IMR-90 (cell line): ENCODE measurements around the gene SAMD4B. TPM values are rescaled to one million over a fixed set of nuclear protein-coding genes. Genes with fewer than 3 reads are reported as not detected.

ENCODE experiments used
- ATAC-seq: fragments of 200-7000 bp; cut with Tn5 transposase; 2 replicates; pipeline ENCODE4 v1.9.1; 2020; ENCODE audit warnings: low read depth, mild to moderate bottlenecking, moderate library complexity
- BruUV-seq: library from RNA; stranded (reverse); fragments of 400-500 nt; replicated peaks from 2 replicates; lab custom pipeline; 2021; lab: Mats Ljungman, UMichigan
- CTCF ChIA-PET: fragments of 300-600 bp; formaldehyde crosslinking; extraction: SDS; loops from one replicate; lab custom pipeline; 2021; ENCODE audit warnings: antibody characterized with exemption; lab: Yijun Ruan, JAX
- POLR2A ChIA-PET: fragments of 300-600 bp; sonication (Branson Sonifier 250); formaldehyde crosslinking; loops from one replicate; lab custom pipeline; 2022; ENCODE audit warnings: antibody characterized with exemption; ENCODE audit not compliant: unreplicated experiment; lab: Charles Lee
- DNase-seq: peaks from one replicate; pipeline ENCODE4 v3.0.0; 2013
- H2AFZ ChIP-seq: replicated peaks from 2 replicates; pipeline ENCODE3; 2013; ENCODE audit warnings: low read length, mild to moderate bottlenecking; ENCODE audit not compliant: poor library complexity
- H2AK5ac ChIP-seq: 2 replicates; pipeline ENCODE4 v1.6.1; 2013; ENCODE audit warnings: low read depth, low read length, inconsistent platforms
- H2AK9ac ChIP-seq: replicated peaks from 2 replicates; pipeline ENCODE3; 2013; ENCODE audit warnings: mild to moderate bottlenecking, low read depth, low read length, moderate library complexity; ENCODE audit not compliant: poor library complexity
- H2BK120ac ChIP-seq: 2 replicates; pipeline ENCODE4 v1.6.1; 2013; ENCODE audit warnings: low read depth, low read length, inconsistent platforms
- H2BK15ac ChIP-seq: 3 replicates; pipeline ENCODE4 v1.6.1; 2013; ENCODE audit warnings: low read depth, low read length, inconsistent platforms
- H2BK20ac ChIP-seq: 2 replicates; pipeline ENCODE4 v1.6.1; 2013; ENCODE audit warnings: low read depth, mild to moderate bottlenecking, inconsistent platforms, low read length, moderate library complexity
- H2BK5ac ChIP-seq: 2 replicates; pipeline ENCODE4 v1.6.1; 2013; ENCODE audit warnings: mild to moderate bottlenecking, low read depth, low read length, inconsistent platforms; ENCODE audit not compliant: poor library complexity, severe bottlenecking
- H3K14ac ChIP-seq: replicated peaks from 2 replicates; pipeline ENCODE4 v1.6.1; 2013; ENCODE audit warnings: low read depth, low read length, inconsistent platforms
- H3K18ac ChIP-seq: 2 replicates; pipeline ENCODE4 v1.6.1; 2013; ENCODE audit warnings: low read depth, low read length, control low read depth
- H3K23ac ChIP-seq: 2 replicates; pipeline ENCODE4 v1.6.1; 2013; ENCODE audit warnings: low read depth, low read length, inconsistent platforms
- H3K27ac ChIP-seq: 2 replicates; pipeline ENCODE4 v1.5.1; 2013; ENCODE audit warnings: mild to moderate bottlenecking, control low read depth, low read length; ENCODE audit not compliant: insufficient read depth
- H3K27me3 ChIP-seq: 2 replicates; pipeline ENCODE4 v1.6.1; 2013; ENCODE audit warnings: low read length; ENCODE audit not compliant: control insufficient read depth, insufficient read depth
- H3K36me3 ChIP-seq: 2 replicates; pipeline ENCODE4 v1.6.1; 2013; ENCODE audit warnings: low read length, mixed read lengths; ENCODE audit not compliant: control insufficient read depth, insufficient read depth
- H3K4ac ChIP-seq: 2 replicates; pipeline ENCODE4 v1.6.1; 2013; ENCODE audit warnings: low read depth, low read length, inconsistent platforms
- H3K4me1 ChIP-seq: 2 replicates; pipeline ENCODE4 v1.6.1; 2013; ENCODE audit warnings: low read length, mixed read lengths; ENCODE audit not compliant: control insufficient read depth, insufficient read depth
- H3K4me2 ChIP-seq: 2 replicates; pipeline ENCODE4 v1.6.1; 2013; ENCODE audit warnings: low read depth, mild to moderate bottlenecking, control low read depth, low read length, moderate library complexity
- H3K4me3 ChIP-seq: 2 replicates; pipeline ENCODE4 v1.5.1; 2013; ENCODE audit warnings: low read depth, mild to moderate bottlenecking, control low read depth, low read length, moderate library complexity; ENCODE audit not compliant: insufficient read depth
- H3K56ac ChIP-seq: 2 replicates; pipeline ENCODE4 v1.6.1; 2013; ENCODE audit warnings: low read length, inconsistent platforms; ENCODE audit not compliant: insufficient read depth; ENCODE audit errors: extremely low read depth
- H3K79me1 ChIP-seq, 2 experiments: 2 replicates each; pipeline ENCODE4 v1.6.1; 2013; ENCODE audit warnings: low read length in 2 of 2, inconsistent platforms in 1 of 2, low read depth in 1 of 2
- H3K9ac ChIP-seq: 2 replicates; pipeline ENCODE4 v1.6.1; 2013; ENCODE audit warnings: low read depth, low read length, control low read depth
- H3K9me1 ChIP-seq: 2 replicates; pipeline ENCODE4 v1.6.1; 2013; ENCODE audit warnings: low read length, inconsistent platforms; ENCODE audit not compliant: insufficient read depth
- H3K9me3 ChIP-seq: 2 replicates; pipeline ENCODE4 v1.6.1; 2013; ENCODE audit warnings: low read length; ENCODE audit not compliant: control insufficient read depth, insufficient read depth
- H4K20me1 ChIP-seq: 2 replicates; pipeline ENCODE4 v1.6.1; 2013; ENCODE audit warnings: low read length, inconsistent platforms; ENCODE audit not compliant: insufficient read depth
- H4K5ac ChIP-seq: 2 replicates; pipeline ENCODE4 v1.6.1; 2013; ENCODE audit warnings: mild to moderate bottlenecking, low read depth, low read length, control low read depth
- H4K8ac ChIP-seq, 2 experiments: 2 replicates each; pipeline ENCODE4 v1.6.1; 2013; ENCODE audit warnings: low read depth in 2 of 2, low read length in 2 of 2, control low read depth in 1 of 2, inconsistent platforms in 1 of 2
- H4K91ac ChIP-seq: 2 replicates; pipeline ENCODE4 v1.6.1; 2013; ENCODE audit warnings: low read depth, low read length, inconsistent platforms; ENCODE audit not compliant: insufficient read depth
- BHLHE40 ChIP-seq: fragments of 150-350 bp; IDR thresholded peaks from 2 replicates; pipeline ENCODE4 v1.6.1; 2016; ENCODE audit warnings: mild to moderate bottlenecking, low read depth, low read length
- CEBPB ChIP-seq: IDR thresholded peaks from 2 replicates; pipeline ENCODE4 v1.6.1; 2012; ENCODE audit warnings: low read depth, low read length, improper control_type of control experiment
- CHD1 ChIP-seq: IDR thresholded peaks from 2 replicates; pipeline ENCODE4 v1.6.1; 2012; ENCODE audit warnings: low read depth, low read length, improper control_type of control experiment
- FOS ChIP-seq: fragments of 150-350 bp; IDR thresholded peaks from 2 replicates; pipeline ENCODE4 v1.6.1; 2016; ENCODE audit warnings: low read depth, low read length
- MAFK ChIP-seq: IDR thresholded peaks from 2 replicates; pipeline ENCODE4 v1.6.1; 2012; ENCODE audit warnings: low read depth, low read length, improper control_type of control experiment
- MAZ ChIP-seq: IDR thresholded peaks from 2 replicates; pipeline ENCODE4 v1.6.1; 2012; ENCODE audit warnings: low read depth, mild to moderate bottlenecking, low read length, improper control_type of control experiment, moderate library complexity, borderline replicate concordance
- MXI1 ChIP-seq: IDR thresholded peaks from 2 replicates; pipeline ENCODE4 v1.6.1; 2012; ENCODE audit warnings: low read depth, mild to moderate bottlenecking, low read length, moderate library complexity, borderline replicate concordance
- NFE2L2 ChIP-seq: fragments of 150-350 bp; IDR thresholded peaks from 2 replicates; pipeline ENCODE4 v1.6.1; 2016; ENCODE audit warnings: low read depth, mild to moderate bottlenecking, low read length
- POLR2A ChIP-seq: IDR thresholded peaks from 2 replicates; pipeline ENCODE4 v1.6.1; 2012; ENCODE audit warnings: mild to moderate bottlenecking, low read depth, low read length
- RAD21 ChIP-seq: IDR thresholded peaks from 2 replicates; pipeline ENCODE4 v1.6.1; 2012; ENCODE audit warnings: low read length, improper control_type of control experiment
- RCOR1 ChIP-seq: IDR thresholded peaks from 2 replicates; pipeline ENCODE4 v1.6.1; 2012; ENCODE audit warnings: mild to moderate bottlenecking, low read length, improper control_type of control experiment; ENCODE audit not compliant: insufficient replicate concordance
- RFX5 ChIP-seq: IDR thresholded peaks from 2 replicates; pipeline ENCODE4 v1.8.0; 2012; ENCODE audit warnings: low read depth, mild to moderate bottlenecking, low read length, moderate library complexity
- SMC3 ChIP-seq: fragments of 150-350 bp; IDR thresholded peaks from 2 replicates; pipeline ENCODE4 v1.6.1; 2016; ENCODE audit warnings: low read depth, mild to moderate bottlenecking, antibody characterized with exemption, low read length, moderate library complexity
- WGBS, 2 experiments: methylation state at CpG; one replicate each; pipeline versions ENCODE4 v1.1.5 to v1.1.7; 2013; ENCODE audit warnings: missing lambda C conversion rate in 2 of 2; ENCODE audit not compliant: insufficient read length in 1 of 2; ENCODE audit errors: extremely low coverage in 2 of 2; 5-methylcytosine and 5-hydroxymethylcytosine counted together
- dilution Hi-C: fragments of 300-500 bp; cut with HindIII; formaldehyde crosslinking; loops from one replicate; pipeline ENCODE4 v1.14.3; 2018; ENCODE audit warnings: low sequenced_read_pairs; ENCODE audit not compliant: unreplicated experiment
- in situ Hi-C: fragments of 300-500 bp; cut with MboI; formaldehyde crosslinking; loops from 3 replicates; pipeline ENCODE4 v1.14.3; 2019; ENCODE audit warnings: low sequenced_read_pairs, inconsistent platforms, mixed read lengths
- intact Hi-C: fragments of 100-400 bp; cut with micrococcal nuclease; formaldehyde crosslinking; loops from 2 replicates; pipeline ENCODE4 v1.10.0; 2022
- polyA plus RNA-seq, 3 experiments: library from polyadenylated mRNA; depleted of rRNA; stranded (reverse); fragments of >200 nt; gene quantifications; 2 replicates each; pipeline ENCODE4 v1.2.3, GENCODE V29; 2012; ENCODE audit warnings: low replicate concordance in 1 of 3
- total RNA-seq: library from RNA; depleted of rRNA; stranded (reverse); fragments of >200 nt; gene quantifications from 2 replicates; pipeline ENCODE4 v1.2.3, GENCODE V29; 2012
- TF ChIP-seq, protein P1 (sequence below): fragments of 150-350 bp; IDR thresholded peaks from 2 replicates; pipeline ENCODE4 v1.6.1; 2017; ENCODE audit warnings: mild to moderate bottlenecking, antibody characterized with exemption, low read length, low read depth
- TF ChIP-seq, protein P2 (sequence below): fragments of 150-350 bp; IDR thresholded peaks from 2 replicates; pipeline ENCODE4 v1.6.1; 2016; ENCODE audit warnings: low read depth, mild to moderate bottlenecking, low read length, moderate library complexity, borderline replicate concordance
- TF ChIP-seq, protein P3 (sequence below): conservative IDR thresholded peaks from 2 replicates; pipeline ENCODE4 v1.5.1; 2012; ENCODE audit warnings: mild to moderate bottlenecking, low read depth, low read length, improper control_type of control experiment

SAMD4B gene
- total and polyA plus RNA-seq, 2 of the 4 experiments (the other 2 are of a cell fraction) = 18.3 to 97.2 TPM

DNA sequence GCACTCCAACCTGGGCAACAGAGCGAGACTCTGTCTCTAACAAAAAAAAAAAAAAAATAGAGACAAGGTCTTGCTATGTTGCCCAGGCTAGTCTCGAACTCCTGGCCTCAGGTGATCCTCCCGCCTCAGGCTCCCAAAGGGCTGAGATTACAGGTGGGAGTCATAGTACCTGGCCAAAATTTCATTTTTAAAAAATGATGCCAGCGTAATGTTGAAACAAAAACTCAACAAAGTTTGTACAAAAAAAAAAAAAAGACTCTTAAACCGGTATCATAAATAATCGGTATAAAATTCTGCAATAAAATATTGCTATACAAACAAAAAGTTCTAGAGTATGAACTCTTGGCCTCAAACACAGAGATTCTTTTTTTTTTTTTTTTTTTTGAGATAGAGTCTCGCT is 9.9 kb upstream of the SAMD4B start:
- in situ Hi-C loops (no loop called here), dilution Hi-C loops (no loop called here), intact Hi-C loops (no loop called here)
- H3K36me3 ChIP-seq = no peaks in the 10 kb centered on the region
- H3K14ac ChIP-seq = no peak overlapping the region
- no peaks in the 10 kb centered on the region for H3K9me1 ChIP-seq
- H3K4me3 ChIP-seq = no peak overlapping the region
- no peak overlapping the region for H4K5ac ChIP-seq
- no peak overlapping the region for H2AFZ ChIP-seq
- H3K4me1 ChIP-seq = no peaks in the 10 kb centered on the region
- H3K27ac ChIP-seq = no peak overlapping the region
- no peak overlapping the region for H2AK9ac ChIP-seq
- H2BK120ac ChIP-seq = no peak overlapping the region
- H3K56ac ChIP-seq = no peak overlapping the region
- peaks cover 8% of the 10 kb centered on the region; the same call in 1 of the 2 replicates for H3K27me3 ChIP-seq
- ATAC-seq (no peak), DNase-seq (no peak)
- no peak overlapping the region for H4K8ac ChIP-seq
- no peaks in the 10 kb centered on the region for H3K9me3 ChIP-seq
- no peak overlapping the region for H2AK5ac ChIP-seq
- H2BK20ac ChIP-seq = no peak overlapping the region
- no peak overlapping the region for H3K4me2 ChIP-seq
- no peak overlapping the region for H2BK15ac ChIP-seq
- no peak overlapping the region for H3K9ac ChIP-seq
- CTCF ChIA-PET = no interaction called here
- H3K18ac ChIP-seq = no peak overlapping the region
- no peaks in the 10 kb centered on the region for H3K79me1 ChIP-seq
- H4K20me1 ChIP-seq = no peaks in the 10 kb centered on the region
- no peak overlapping the region for H4K91ac ChIP-seq
- H3K4ac ChIP-seq = no peak overlapping the region
- BruUV-seq = no TSS peak
- no peak overlapping the region for H2BK5ac ChIP-seq
- POLR2A ChIA-PET = no interaction called here
- H3K23ac ChIP-seq = no peak overlapping the region
- TF ChIP-seq, protein P1, sequence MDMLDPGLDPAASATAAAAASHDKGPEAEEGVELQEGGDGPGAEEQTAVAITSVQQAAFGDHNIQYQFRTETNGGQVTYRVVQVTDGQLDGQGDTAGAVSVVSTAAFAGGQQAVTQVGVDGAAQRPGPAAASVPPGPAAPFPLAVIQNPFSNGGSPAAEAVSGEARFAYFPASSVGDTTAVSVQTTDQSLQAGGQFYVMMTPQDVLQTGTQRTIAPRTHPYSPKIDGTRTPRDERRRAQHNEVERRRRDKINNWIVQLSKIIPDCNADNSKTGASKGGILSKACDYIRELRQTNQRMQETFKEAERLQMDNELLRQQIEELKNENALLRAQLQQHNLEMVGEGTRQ = no peak
- TF ChIP-seq MAFK = no peak
- no peak for TF ChIP-seq POLR2A
- no peak for TF ChIP-seq CHD1
- no peak for TF ChIP-seq CEBPB
- TF ChIP-seq NFE2L2 = no peak
- TF ChIP-seq RFX5 = no peak
- TF ChIP-seq, protein P2, sequence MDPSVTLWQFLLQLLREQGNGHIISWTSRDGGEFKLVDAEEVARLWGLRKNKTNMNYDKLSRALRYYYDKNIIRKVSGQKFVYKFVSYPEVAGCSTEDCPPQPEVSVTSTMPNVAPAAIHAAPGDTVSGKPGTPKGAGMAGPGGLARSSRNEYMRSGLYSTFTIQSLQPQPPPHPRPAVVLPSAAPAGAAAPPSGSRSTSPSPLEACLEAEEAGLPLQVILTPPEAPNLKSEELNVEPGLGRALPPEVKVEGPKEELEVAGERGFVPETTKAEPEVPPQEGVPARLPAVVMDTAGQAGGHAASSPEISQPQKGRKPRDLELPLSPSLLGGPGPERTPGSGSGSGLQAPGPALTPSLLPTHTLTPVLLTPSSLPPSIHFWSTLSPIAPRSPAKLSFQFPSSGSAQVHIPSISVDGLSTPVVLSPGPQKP = no peak
- TF ChIP-seq MXI1 = no peak
- no peak for TF ChIP-seq FOS
- TF ChIP-seq RAD21 = no peak
- TF ChIP-seq, protein P3, sequence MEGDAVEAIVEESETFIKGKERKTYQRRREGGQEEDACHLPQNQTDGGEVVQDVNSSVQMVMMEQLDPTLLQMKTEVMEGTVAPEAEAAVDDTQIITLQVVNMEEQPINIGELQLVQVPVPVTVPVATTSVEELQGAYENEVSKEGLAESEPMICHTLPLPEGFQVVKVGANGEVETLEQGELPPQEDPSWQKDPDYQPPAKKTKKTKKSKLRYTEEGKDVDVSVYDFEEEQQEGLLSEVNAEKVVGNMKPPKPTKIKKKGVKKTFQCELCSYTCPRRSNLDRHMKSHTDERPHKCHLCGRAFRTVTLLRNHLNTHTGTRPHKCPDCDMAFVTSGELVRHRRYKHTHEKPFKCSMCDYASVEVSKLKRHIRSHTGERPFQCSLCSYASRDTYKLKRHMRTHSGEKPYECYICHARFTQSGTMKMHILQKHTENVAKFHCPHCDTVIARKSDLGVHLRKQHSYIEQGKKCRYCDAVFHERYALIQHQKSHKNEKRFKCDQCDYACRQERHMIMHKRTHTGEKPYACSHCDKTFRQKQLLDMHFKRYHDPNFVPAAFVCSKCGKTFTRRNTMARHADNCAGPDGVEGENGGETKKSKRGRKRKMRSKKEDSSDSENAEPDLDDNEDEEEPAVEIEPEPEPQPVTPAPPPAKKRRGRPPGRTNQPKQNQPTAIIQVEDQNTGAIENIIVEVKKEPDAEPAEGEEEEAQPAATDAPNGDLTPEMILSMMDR = no peak
- no peak for TF ChIP-seq MAZ
- no peak for TF ChIP-seq SMC3
- TF ChIP-seq BHLHE40 = no peak
- TF ChIP-seq RCOR1 = no peak
- no CpG with 5 or more reads among the region's 7 CpGs for WGBS, 2 experiments
